ENCODE results near the gene TP53I13. TPM values are rescaled to one million over a fixed set of nuclear protein-coding genes. Genes with fewer than 3 reads are reported as not detected.
A peak's percentile ranks its signal among the peaks of the same experiment; 100 is the strongest.

The TP53I13 gene
- total and polyA plus RNA-seq, 2 of the 13 experiments (the other 11 are each of a cell fraction or from before 2014, with no cell fraction given), result 16.9 to 25.7 TPM

GRCh38 chr17:29590411-29591145 is 22.1 kb downstream of the TP53I13 start (continued):
- TF ChIP-seq ZNF446 (CRISPR knock-in tag; IDR thresholded peaks at IDR 0.05) (0 out of 2 replicates have a peak, but pooled peaks have one; percentile 29), GFI1 (CRISPR knock-in tag; IDR thresholded peaks at IDR 0.05; ENCODE audit: borderline replicate concordance) (peak; percentile 76; the same call in 1 of the 2 replicates), ZNF546 (CRISPR knock-in tag; conservative IDR thresholded peaks at IDR 0.05) (0 out of 2 replicates have a peak, but pooled peaks have one; percentile 17), ZBTB25 (CRISPR knock-in tag; IDR thresholded peaks at IDR 0.05) (0 out of 2 replicates have a peak, but pooled peaks have one; percentile 9), ETS1 (CRISPR knock-in tag; IDR thresholded peaks at IDR 0.05) (0 out of 2 replicates have a peak, but pooled peaks have one; percentile 4), HNF4A (CRISPR knock-in tag; IDR thresholded peaks at IDR 0.05) (peak; percentile 4; the same call in 1 of the 2 replicates), MIXL1 (CRISPR knock-in tag; IDR thresholded peaks at IDR 0.05) (no peak), TRIM22 (IDR thresholded peaks at IDR 0.05) (no peak), ZNF350 (CRISPR knock-in tag; IDR thresholded peaks at IDR 0.05; ENCODE audit: borderline replicate concordance, low read depth) (0 out of 2 replicates have a peak, but pooled peaks have one; percentile 8), MAX (IDR thresholded peaks at IDR 0.05) (peak; percentile 80), ZNF609 (CRISPR knock-in tag; IDR thresholded peaks at IDR 0.05; ENCODE audit: borderline replicate concordance) (0 out of 2 replicates have a peak, but pooled peaks have one; percentile 8), ATF7-NPFF (CRISPR knock-in tag; IDR thresholded peaks at IDR 0.05; ENCODE audit: low read depth) (0 out of 2 replicates have a peak, but pooled peaks have one; percentile 47), PAX8 (CRISPR knock-in tag; IDR thresholded peaks at IDR 0.05; ENCODE audit: borderline replicate concordance) (no peak), ZNF883 (CRISPR knock-in tag; IDR thresholded peaks at IDR 0.05; ENCODE audit: not compliant biosample characterization) (peak; percentile 22), GABPB1 (CRISPR knock-in tag; IDR thresholded peaks at IDR 0.05) (no peak), FOXP4 (CRISPR knock-in tag; IDR thresholded peaks at IDR 0.05) (0 out of 2 replicates have a peak, but pooled peaks have one; percentile 27), SIN3A (IDR thresholded peaks at IDR 0.05; ENCODE audit: borderline replicate concordance, low read depth, low read length) (0 out of 2 replicates have a peak, but pooled peaks have one; percentile 36)

Data from HepG2 (cell line).